KMS-11 (cell line): Measurements from ENCODE around the gene AFF1.

Experiments used
- H2AFZ ChIP-seq: fragments of 200-600 bp; sonication (generic); 2 replicates; pipeline ENCODE4 v1.6.1; 2016; ENCODE audit warnings: antibody characterized with exemption, mixed run types, low read depth
- H3K27ac ChIP-seq: fragments of 200-600 bp; sonication (generic); 2 replicates; pipeline ENCODE4 v1.6.1; 2016; ENCODE audit warnings: mild to moderate bottlenecking, mixed run types
- H3K27me3 ChIP-seq: fragments of 200-600 bp; sonication (generic); 2 replicates; pipeline ENCODE4 v1.6.1; 2017; ENCODE audit warnings: mild to moderate bottlenecking, low read depth, mixed run types, moderate library complexity; ENCODE audit not compliant: insufficient read depth
- H3K36me3 ChIP-seq: fragments of 200-600 bp; sonication (generic); 2 replicates; pipeline ENCODE4 v1.6.1; 2017; ENCODE audit warnings: mild to moderate bottlenecking, mixed run types; ENCODE audit not compliant: insufficient read depth
- H3K4me1 ChIP-seq: fragments of 200-600 bp; sonication (generic); 2 replicates; pipeline ENCODE4 v1.6.1; 2016; ENCODE audit warnings: mild to moderate bottlenecking, low read depth, mixed run types; ENCODE audit not compliant: poor library complexity, severe bottlenecking
- H3K4me2 ChIP-seq: fragments of 200-600 bp; sonication (generic); 2 replicates; pipeline ENCODE4 v1.7.0; 2016; ENCODE audit warnings: mild to moderate bottlenecking, mixed run types
- H3K4me3 ChIP-seq: fragments of 200-600 bp; sonication (generic); IDR thresholded peaks from 2 replicates; pipeline ENCODE4 v1.6.1; 2017; ENCODE audit warnings: low read depth, low read length, mixed read lengths; ENCODE audit not compliant: insufficient read depth
- H3K79me2 ChIP-seq: fragments of 200-600 bp; sonication (generic); 2 replicates; pipeline ENCODE4 v1.6.1; 2016; ENCODE audit warnings: low read depth, mixed run types; ENCODE audit not compliant: insufficient read depth
- H3K9ac ChIP-seq: fragments of 200-600 bp; sonication (generic); 2 replicates; pipeline ENCODE4 v1.6.1; 2016; ENCODE audit warnings: mild to moderate bottlenecking, mixed run types
- H4K20me1 ChIP-seq: fragments of 200-600 bp; sonication (generic); 2 replicates; pipeline ENCODE4 v1.6.1; 2016; ENCODE audit warnings: mild to moderate bottlenecking, mixed run types; ENCODE audit not compliant: insufficient read depth
- TF ChIP-seq, protein P1 (sequence below): fragments of 200-600 bp; sonication (generic); conservative IDR thresholded peaks from 2 replicates; pipeline ENCODE4 v1.6.1; 2017; ENCODE audit warnings: low read depth, mild to moderate bottlenecking, antibody characterized with exemption, low read length, moderate library complexity, mixed read lengths

The AFF1 gene

DNA sequence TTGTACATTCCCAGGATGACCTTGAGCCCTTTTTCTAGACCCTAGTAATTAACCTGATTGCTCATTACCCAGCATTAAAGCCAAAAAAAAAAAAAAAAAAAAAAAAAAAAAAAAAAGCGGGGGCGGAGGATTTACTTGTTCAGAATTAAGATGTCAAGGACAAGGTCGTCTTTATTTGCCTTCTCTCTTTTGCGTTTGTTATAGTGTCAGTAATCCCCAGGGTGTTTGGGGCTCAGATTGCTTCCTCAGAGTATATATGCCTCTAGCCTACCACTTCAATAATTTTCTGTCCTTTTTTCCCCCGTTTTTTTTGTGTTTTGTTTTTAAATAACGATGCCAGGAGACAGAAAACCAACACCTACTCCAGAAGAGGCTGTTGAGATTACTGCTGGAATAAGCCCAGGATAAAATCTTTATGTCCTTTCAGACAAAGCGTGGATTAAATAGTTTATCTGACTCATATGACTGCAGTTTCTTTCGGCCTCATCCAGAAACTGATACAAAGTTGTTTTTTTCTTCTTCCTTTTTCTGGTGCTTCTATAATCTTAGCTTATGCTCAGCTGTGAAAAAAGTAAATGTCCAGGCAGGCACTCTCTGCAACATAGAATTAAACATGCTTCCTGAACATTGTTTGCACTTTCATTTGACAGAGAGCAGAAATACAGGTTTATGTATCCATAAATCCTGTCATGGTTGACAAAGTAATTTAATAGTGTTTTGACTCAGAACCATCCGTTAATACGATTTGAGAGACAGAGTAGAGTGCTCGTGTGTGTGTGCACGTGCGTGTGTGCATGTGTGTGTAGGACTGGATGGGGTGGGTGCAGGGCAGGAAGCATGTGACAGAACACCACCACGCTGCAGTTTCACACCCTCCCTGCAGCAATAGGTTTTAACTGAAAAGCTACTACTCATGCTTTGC is 138.6 kb downstream of the AFF1 start:
- peak overlapping the region; percentile 18; the same call in 1 of the 2 replicates for H3K27ac ChIP-seq
- peak overlapping the region; percentile 10; the same call in 1 of the 2 replicates for H3K4me2 ChIP-seq
- no peaks in the 10 kb centered on the region for H3K36me3 ChIP-seq
- H4K20me1 ChIP-seq = peaks cover 8% of the 10 kb centered on the region; the same call in 1 of the 2 replicates
- H3K27me3 ChIP-seq = no peaks in the 10 kb centered on the region
- no peak overlapping the region for H2AFZ ChIP-seq
- H3K4me3 ChIP-seq = no peak overlapping the region
- H3K79me2 ChIP-seq = peaks cover 83% of the 10 kb centered on the region; the same call in 1 of the 2 replicates
- TF ChIP-seq, protein P1, sequence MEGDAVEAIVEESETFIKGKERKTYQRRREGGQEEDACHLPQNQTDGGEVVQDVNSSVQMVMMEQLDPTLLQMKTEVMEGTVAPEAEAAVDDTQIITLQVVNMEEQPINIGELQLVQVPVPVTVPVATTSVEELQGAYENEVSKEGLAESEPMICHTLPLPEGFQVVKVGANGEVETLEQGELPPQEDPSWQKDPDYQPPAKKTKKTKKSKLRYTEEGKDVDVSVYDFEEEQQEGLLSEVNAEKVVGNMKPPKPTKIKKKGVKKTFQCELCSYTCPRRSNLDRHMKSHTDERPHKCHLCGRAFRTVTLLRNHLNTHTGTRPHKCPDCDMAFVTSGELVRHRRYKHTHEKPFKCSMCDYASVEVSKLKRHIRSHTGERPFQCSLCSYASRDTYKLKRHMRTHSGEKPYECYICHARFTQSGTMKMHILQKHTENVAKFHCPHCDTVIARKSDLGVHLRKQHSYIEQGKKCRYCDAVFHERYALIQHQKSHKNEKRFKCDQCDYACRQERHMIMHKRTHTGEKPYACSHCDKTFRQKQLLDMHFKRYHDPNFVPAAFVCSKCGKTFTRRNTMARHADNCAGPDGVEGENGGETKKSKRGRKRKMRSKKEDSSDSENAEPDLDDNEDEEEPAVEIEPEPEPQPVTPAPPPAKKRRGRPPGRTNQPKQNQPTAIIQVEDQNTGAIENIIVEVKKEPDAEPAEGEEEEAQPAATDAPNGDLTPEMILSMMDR = no peak
- H3K9ac ChIP-seq = no peak overlapping the region
- H3K4me1 ChIP-seq = peaks cover 24% of the 10 kb centered on the region

DNA sequence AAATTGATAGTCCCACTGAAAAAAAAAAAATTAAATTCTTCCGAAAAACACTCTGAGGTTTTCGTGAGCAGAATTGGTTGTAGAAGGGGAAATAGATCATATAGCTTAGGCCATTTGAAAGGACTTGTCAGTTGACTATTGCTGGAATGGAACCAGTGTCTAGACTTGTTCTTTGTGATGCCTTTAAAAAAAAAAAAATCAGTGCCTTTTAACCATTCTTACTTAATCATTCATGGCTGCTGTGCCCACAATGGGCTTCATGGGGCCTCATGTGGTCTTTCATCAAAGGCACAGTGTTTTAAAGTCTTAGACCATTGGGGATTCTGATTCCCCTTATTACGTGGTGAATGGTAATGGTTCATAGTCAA is 139.3 kb downstream of the AFF1 start:
- Histone ChIP-seq H4K20me1 (peaks cover 10% of the 10 kb centered on the region; the same call in 1 of the 2 replicates), H2AFZ (no peak overlapping the region), H3K27me3 (no peaks in the 10 kb centered on the region), H3K79me2 (peaks cover 83% of the 10 kb centered on the region; the same call in 1 of the 2 replicates), H3K36me3 (no peaks in the 10 kb centered on the region), H3K4me1 (peaks cover 21% of the 10 kb centered on the region), H3K4me2 (no peak overlapping the region), H3K9ac (no peak overlapping the region), H3K27ac (no peak overlapping the region), H3K4me3 (no peak overlapping the region)
- TF ChIP-seq, protein P1 = no peak

DNA sequence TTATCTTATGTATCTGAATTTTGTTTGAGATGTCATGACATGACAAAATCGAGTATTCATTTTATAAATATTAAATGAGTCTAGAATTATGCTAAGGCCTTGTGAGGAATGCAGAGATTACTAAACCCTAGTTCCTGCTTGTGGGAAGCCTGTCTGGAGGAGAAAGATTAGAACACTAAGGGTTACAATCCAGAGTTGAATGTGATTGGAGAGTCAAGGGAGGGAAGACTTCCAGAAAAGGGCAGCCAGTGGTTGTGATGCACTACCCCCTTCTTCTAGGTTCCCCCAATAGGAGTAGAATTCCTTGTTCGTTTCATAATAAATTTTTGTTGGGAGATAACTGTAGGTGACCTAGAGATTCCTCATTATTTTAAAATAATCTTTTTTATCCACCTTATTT is 141.1 kb downstream of the AFF1 start:
- no peak overlapping the region for H2AFZ ChIP-seq
- no peak overlapping the region for H3K9ac ChIP-seq
- TF ChIP-seq, protein P1 = no peak
- H4K20me1 ChIP-seq = peaks cover 16% of the 10 kb centered on the region; the same call in 1 of the 2 replicates
- no peak overlapping the region for H3K27ac ChIP-seq
- H3K4me2 ChIP-seq = no peak overlapping the region
- H3K4me1 ChIP-seq = peaks cover 28% of the 10 kb centered on the region
- H3K4me3 ChIP-seq = no peak overlapping the region
- no peaks in the 10 kb centered on the region for H3K36me3 ChIP-seq
- peaks cover 88% of the 10 kb centered on the region for H3K79me2 ChIP-seq
- no peaks in the 10 kb centered on the region for H3K27me3 ChIP-seq

DNA sequence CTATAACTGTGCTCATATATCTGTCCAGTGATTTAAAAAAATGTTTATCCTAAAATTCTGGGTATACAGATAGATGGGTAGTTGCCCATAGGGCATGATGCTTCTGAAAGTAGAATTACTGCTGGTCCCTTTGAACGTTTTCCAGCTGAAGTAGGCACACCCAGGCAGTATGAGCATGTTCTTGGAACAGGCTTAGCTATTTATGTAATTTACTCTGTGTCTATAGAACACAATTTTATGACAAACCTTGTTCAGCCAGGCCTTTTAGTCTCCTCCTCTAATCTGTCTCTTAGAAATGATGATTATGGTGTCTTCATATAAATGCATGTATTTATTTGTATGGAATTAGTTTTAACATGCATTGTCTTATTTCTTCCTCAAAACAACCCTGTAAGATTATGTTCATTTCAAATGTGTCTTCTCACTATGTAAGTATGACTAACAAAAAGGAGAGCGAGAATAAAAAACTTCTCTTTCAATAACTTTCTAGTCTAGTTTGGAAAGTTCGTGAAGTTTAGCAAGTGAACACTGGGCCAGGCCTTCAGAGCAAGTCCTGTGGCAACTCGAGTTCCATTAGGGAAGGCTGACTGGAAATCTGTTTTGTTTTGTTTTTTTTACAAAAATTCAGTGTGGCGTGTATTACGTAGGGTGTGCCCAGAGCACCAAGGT is 142.0 kb downstream of the AFF1 start:
- Histone ChIP-seq H3K4me1 (peaks cover 28% of the 10 kb centered on the region), H3K4me3 (no peak overlapping the region), H3K36me3 (no peaks in the 10 kb centered on the region), H3K27me3 (no peaks in the 10 kb centered on the region), H2AFZ (no peak overlapping the region), H3K4me2 (no peak overlapping the region), H3K27ac (no peak overlapping the region), H4K20me1 (peaks cover 16% of the 10 kb centered on the region; the same call in 1 of the 2 replicates), H3K79me2 (peaks cover 84% of the 10 kb centered on the region), H3K9ac (no peak overlapping the region)
- TF ChIP-seq, protein P1 = no peak
